HG02623 (cell line): ENCODE results near the gene PTPRB.
"Not testable (repeated sequence)": the region's sequence is repeated elsewhere in the genome, so short reads cannot be mapped to it uniquely, and the experiment has no call there.

Experiments used
- ATAC-seq: cut with Tn5 transposase; IDR thresholded peaks from one replicate; pipeline ENCODE4 v1.9.1; 2021; ENCODE audit warnings: moderate library complexity; ENCODE audit not compliant: unreplicated experiment

Gene PTPRB

GRCh38 chr12:70549340-70550179 is 87.7 kb downstream of the PTPRB start:
- ATAC-seq, result no peak

GRCh38 chr12:70543444-70543843 is 93.8 kb downstream of the PTPRB start:
- ATAC-seq, result no peak

DNA sequence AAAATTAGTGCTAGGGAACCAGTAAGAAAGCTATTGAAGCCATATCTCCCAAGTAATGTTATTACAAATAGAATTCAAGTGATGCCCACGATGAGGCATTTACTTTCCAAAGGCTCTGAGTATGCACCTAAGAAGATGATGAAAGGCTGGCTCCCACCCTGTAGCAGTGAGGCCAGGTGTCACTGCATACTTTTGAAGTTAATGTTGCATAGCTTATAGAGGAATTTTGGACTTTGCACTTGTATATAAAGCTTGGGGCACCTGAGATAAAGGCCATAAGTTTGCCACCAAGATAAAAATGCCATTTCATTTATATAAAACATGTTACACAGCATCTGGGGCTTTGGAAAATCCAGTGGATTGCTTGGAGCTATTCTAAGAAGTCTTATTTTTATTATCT is 96.2 kb downstream of the PTPRB start:
- ATAC-seq, result no peak

DNA sequence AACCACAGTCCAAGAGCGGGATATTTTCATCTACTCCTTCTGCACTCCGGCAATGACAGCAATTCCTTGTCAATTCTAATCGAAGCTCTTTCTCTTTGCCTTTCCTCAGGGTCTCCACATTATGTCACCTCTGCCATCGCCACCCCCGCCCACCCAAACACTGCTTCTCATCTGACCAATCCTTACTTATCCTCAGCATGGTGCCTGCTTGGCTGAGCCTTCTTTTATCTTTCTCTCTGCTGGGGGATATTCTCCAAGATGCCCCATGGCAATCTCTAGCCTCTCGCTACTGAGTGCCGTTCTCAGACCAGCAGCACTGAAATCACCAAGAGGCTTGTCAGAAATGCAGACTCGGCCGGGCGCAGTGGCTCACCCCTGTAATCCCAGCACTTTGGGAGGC is 100.6 kb downstream of the PTPRB start:
- no peak for ATAC-seq

DNA sequence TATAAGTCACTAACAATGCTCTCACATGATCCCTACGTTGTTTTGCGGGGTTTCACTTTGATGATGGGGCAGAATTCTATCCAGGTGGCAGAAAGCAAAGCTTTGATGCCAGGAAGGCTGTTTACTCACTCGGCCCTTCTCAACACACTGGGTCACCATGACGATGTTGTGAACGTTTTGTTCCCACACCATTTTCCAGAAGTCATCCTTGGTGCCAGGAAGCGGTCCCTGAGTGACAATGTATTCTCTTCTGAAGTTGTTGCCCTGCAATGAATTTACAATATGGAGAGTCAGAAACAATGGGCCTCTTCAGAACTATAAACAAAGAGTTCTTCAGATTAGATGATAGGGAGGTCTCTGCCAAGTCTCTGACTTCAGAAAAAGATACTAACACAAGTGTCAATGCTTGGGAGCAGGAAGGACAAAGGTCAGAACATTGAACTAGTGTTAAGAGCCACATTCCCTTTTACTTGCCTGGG is 101.3 kb downstream of the PTPRB start:
- ATAC-seq, result no peak

GRCh38 chr12:70534466-70534865 is 102.8 kb downstream of the PTPRB start:
- ATAC-seq, result no peak

DNA sequence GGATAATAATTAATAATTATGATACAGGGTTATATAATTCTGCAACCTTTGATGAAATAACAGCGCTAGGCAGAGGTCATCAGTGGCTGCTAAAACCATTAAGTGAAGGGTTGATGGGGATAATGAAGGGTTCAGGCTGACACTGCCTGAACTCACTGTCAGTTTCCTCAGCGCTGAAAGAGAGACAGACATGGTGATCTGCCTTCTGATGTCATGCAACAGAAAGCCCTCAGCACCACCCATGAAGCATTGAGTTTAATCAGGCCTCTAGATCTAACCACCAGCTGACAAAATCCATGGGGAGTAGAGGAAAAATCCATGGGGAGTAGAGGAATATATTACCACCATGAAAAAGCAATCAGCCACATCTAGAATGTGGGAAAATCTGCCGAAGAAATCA is 107.6 kb downstream of the PTPRB start:
- no peak for ATAC-seq

DNA sequence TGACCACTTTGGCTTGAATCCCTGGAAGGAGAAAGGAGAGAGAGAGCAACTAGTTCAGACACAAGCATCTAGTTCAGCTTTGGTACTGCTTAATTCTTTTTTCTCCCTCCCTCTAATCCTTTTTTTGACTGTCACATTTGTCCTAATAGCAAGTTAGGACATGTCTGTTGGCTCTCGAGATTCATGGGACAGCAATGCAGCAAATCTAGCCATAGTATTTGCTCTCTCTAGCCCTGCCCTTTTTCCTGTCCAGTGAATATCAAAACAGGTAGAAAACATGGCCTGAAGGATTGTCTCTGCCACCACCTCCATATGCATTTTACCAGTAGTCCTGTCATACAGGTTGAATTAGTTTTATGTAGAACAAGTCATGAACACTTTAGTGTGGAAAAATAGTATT is 116.4 kb downstream of the PTPRB start:
- ATAC-seq, result no peak

- no peak for ATAC-seq
Observed at GRCh38 chr12:70513426-70513825, 123.8 kb downstream of the PTPRB start.

GRCh38 chr12:70508178-70508577 is 129.1 kb downstream of the PTPRB start:
- ATAC-seq, result no peak

DNA sequence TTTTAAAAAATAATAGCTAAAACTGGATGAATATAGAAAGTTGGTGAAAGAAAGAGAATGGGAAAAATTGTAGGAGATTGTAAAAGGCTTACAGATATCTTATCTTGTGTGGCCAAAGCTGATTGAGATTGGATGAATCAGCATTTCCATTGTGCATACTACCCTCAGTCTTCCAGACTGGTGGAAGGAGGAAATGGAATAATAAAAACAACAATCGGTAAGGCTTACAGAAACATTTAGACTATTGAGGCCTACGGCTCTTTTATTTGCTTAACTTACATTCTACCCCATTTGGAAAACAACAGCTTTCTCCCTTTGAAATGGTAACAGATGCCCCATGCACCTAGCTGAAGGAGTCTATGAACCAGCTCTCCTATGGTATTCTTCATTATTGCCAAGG is 129.8 kb downstream of the PTPRB start:
- no peak for ATAC-seq

- no peak for ATAC-seq
Observed at GRCh38 chr12:70497508-70497907, 139.7 kb downstream of the PTPRB start.

DNA sequence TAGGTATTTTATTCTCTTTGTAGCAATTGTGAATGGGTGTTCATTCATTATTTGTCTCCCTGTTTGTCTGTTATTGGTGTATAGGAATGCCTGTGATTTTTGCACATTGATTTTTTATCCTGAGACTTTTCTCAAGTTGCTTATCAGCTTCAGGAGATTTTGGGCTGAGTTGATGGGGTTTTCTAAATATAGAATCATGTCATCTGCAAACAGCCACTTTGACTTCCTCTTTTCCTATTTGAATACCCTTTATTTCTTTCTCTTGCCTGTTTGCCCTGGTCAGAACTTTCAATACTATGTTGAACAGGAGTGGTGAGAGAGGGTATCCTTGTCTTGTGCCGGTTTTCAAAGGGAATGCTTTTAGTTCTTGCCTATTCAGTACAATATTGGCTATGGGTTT is 144.3 kb downstream of the PTPRB start:
- ATAC-seq, result not testable (repeated sequence)

DNA sequence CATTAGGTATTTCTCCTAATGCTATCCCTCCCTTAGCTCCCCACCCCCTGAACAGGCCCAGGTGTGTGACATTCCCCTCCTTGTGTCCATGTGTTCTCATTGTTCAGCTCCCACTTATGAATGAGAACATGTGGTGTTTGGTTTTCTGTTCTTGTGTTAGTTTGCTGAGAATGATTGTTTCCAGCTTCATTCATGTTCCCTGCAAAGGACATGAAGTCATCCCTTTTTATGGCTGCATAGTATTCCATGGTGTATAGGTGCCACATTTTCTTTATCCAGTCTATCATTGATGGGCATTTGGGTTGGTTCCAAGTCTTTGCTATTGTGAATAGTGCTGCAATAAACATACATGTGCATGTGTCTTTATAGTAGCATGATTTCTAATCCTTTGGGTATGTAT is 146.3 kb downstream of the PTPRB start:
- not testable (repeated sequence) for ATAC-seq

- no peak for ATAC-seq
Observed at GRCh38 chr12:70487440-70487839, 149.8 kb downstream of the PTPRB start.

GRCh38 chr12:70486588-70486987 is 150.6 kb downstream of the PTPRB start:
- ATAC-seq, result no peak

- ATAC-seq, result no peak
Observed at GRCh38 chr12:70485704-70486103, 151.5 kb downstream of the PTPRB start.

DNA sequence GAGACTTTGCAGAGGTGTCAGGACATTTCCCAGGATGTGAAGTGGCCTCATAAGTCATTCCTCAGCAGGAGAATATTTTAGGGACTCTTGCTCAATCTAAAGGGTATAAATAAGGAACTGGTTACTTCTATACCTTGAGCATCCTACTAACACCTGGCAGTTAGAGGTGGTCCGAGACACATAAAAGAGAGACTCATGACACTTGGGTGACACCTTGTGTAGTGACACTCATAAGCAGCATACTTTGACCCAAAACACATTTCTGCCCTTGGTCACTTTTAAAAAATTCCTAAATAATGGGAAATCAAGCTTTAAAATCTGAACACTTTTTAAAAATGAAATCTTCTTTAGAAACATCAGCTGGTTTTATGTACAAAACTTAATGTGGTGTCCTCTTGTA is 152.8 kb downstream of the PTPRB start:
- no peak for ATAC-seq

GRCh38 chr12:70482764-70483163 is 154.5 kb downstream of the PTPRB start:
- ATAC-seq, result no peak

DNA sequence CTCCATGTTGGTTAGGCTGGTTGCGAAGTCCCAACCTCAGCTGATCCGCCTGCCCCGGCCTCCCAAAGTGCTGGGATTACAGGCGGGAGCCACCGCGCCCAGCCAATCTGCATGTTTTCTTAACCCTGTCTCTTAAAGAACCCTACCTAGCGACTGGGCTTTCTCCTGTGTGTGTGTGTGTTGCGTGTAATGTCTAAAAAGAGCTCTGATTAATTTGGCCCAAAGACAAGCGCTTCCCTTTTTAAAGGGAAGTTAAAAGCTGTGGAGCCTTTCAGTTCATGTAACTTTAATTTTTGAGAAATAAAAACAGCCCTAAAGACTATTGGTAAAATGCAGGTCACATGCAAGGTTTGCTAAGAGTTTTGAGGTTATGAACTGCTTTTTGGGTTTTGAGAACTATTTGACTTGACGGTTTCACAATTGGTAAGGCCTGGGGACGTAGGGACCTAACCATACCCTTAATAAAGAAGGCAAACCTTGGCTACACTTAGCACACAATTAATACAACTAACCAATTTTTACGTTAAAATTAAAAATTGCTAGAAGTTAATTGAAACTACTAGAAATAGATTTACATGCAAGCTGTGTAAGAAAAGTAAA is 167.9 kb downstream of the PTPRB start:
- ATAC-seq, result no peak

GRCh38 chr12:70468741-70469140 is 168.5 kb downstream of the PTPRB start:
- no peak for ATAC-seq

GRCh38 chr12:70467918-70468733 is 169.1 kb downstream of the PTPRB start:
- no peak for ATAC-seq
